ENCODE data around the gene SPATA2L. TPM values are rescaled to one million over a fixed set of nuclear protein-coding genes. Genes with fewer than 3 reads are reported as not detected.
"Not testable (repeated sequence)": the region's sequence is repeated elsewhere in the genome, so short reads cannot be mapped to it uniquely, and the experiment has no call there.

SPATA2L gene
- total RNA-seq, 2 donors from 2014 or later: 19.0 to 24.1 TPM

DNA sequence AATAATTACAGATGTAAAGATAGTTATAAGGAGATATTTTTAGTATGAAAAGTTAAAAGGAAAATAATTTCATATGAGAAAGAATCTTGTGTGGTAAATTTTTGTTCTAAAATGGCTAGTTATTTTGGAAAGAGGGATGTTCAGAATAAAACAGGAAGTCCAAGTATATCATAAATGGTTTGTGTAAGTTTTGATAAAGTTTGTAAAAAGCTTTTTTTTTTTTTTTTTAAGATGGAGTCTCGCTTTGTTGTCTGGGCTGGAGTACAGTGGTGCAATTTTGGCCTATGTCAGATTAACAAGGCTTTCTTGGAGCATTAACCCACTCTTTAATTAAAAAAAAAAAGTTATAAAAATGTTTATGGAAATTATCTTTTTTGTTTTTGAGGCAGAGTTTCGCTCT, 23.2 kb downstream of the SPATA2L start:
- ATAC-seq (ENCODE audit: insufficient number of reproducible peaks, low FRiP score, low read depth) (no peak), DNase-seq (ENCODE audit: low spot score) (no peak)
- TF ChIP-seq, protein P1, sequence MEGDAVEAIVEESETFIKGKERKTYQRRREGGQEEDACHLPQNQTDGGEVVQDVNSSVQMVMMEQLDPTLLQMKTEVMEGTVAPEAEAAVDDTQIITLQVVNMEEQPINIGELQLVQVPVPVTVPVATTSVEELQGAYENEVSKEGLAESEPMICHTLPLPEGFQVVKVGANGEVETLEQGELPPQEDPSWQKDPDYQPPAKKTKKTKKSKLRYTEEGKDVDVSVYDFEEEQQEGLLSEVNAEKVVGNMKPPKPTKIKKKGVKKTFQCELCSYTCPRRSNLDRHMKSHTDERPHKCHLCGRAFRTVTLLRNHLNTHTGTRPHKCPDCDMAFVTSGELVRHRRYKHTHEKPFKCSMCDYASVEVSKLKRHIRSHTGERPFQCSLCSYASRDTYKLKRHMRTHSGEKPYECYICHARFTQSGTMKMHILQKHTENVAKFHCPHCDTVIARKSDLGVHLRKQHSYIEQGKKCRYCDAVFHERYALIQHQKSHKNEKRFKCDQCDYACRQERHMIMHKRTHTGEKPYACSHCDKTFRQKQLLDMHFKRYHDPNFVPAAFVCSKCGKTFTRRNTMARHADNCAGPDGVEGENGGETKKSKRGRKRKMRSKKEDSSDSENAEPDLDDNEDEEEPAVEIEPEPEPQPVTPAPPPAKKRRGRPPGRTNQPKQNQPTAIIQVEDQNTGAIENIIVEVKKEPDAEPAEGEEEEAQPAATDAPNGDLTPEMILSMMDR (IDR thresholded peaks at IDR 0.05): no peak

DNA sequence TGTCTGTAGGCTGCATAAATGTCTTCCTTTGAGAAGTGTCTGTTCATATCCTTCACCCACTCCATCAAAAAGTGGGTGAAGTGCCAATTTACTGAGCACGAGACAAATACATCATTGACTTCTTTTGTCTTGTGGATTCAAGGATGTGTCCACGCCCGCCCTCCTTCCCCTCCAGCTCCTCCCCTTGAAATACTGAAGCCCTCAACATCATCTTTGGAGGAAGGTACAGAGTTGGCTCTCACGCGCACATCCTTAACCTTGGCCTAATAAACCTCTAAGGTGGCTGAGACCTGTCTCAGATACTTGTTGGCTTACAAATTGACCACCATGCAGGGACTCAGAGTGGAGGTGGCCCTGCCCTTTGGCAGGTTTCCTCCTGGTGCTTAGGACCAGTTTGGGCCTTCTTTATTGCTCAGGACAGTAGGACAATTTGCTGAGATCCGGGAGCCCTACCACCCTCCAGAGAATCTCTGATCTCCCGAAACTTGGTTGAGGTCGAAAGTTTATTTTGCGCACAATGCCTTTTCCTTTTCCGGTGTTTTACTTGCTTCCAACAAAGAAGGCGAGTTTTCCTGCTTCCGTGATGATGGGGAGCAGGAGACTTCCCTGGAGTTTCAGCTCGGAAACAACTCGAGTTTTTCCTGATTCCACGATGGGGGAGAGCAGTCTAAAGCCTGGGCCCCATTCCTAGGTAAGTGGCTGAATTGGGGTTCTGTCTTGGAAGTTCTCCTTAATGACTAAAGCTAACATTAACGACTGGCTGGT, 29.1 kb downstream of the SPATA2L start:
- Histone ChIP-seq H3K4me3 (no peak overlapping the region), H3K27ac (no peak overlapping the region), H3K36me3 (no peaks in the 10 kb centered on the region), H3K4me1 (ENCODE audit: control insufficient read depth in 1 of 2, low read depth in 2 of 2) (no peaks in the 10 kb centered on the region), H3K27me3 (replicated peaks; ENCODE audit: insufficient read depth) (no peaks in the 10 kb centered on the region), H3K9me3 (no peaks in the 10 kb centered on the region)
- DNase-seq (ENCODE audit: low spot score) (no peak), ATAC-seq (ENCODE audit: insufficient number of reproducible peaks, low FRiP score, low read depth) (no peak)
- TF ChIP-seq, protein P1 (IDR thresholded peaks at IDR 0.05): no peak

More for the DNA sequence above, 23.2 kb downstream of the SPATA2L start:
- H3K9me3 ChIP-seq: no peaks in the 10 kb centered on the region
- no peaks in the 10 kb centered on the region for H3K4me1 ChIP-seq (ENCODE audit: control insufficient read depth in 1 of 2, low read depth in 2 of 2)
- H3K27ac ChIP-seq: no peak overlapping the region
- H3K36me3 ChIP-seq: no peaks in the 10 kb centered on the region
- no peaks in the 10 kb centered on the region for H3K27me3 ChIP-seq (replicated peaks; ENCODE audit: insufficient read depth)
- H3K4me3 ChIP-seq: no peak overlapping the region

DNA sequence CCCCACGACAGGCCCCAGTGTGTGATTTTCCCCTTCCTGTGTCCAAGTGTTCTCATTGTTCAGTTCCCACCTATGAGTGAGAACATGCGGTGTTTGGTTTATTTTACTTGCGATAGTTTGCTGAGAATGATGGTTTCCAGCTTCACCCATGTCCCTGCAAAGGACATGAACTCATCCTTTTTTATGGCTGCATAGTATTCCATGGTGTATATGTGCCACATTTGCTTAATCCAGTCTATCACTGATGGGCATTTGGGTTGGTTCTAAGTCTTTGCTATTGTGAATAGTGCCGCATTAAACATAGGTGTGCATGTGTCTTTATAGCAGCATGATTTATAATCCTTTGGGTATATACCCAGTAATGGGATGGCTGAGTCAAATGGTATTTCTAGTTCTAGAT, 29.9 kb downstream of the SPATA2L start:
- H3K27me3 ChIP-seq (replicated peaks; ENCODE audit: insufficient read depth); H3K27ac ChIP-seq; DNase-seq (ENCODE audit: low spot score); H3K36me3 ChIP-seq; H3K4me3 ChIP-seq; H3K4me1 ChIP-seq (ENCODE audit: control insufficient read depth in 1 of 2, low read depth in 2 of 2); ATAC-seq (ENCODE audit: insufficient number of reproducible peaks, low FRiP score, low read depth); H3K9me3 ChIP-seq: not testable (repeated sequence)

DNA sequence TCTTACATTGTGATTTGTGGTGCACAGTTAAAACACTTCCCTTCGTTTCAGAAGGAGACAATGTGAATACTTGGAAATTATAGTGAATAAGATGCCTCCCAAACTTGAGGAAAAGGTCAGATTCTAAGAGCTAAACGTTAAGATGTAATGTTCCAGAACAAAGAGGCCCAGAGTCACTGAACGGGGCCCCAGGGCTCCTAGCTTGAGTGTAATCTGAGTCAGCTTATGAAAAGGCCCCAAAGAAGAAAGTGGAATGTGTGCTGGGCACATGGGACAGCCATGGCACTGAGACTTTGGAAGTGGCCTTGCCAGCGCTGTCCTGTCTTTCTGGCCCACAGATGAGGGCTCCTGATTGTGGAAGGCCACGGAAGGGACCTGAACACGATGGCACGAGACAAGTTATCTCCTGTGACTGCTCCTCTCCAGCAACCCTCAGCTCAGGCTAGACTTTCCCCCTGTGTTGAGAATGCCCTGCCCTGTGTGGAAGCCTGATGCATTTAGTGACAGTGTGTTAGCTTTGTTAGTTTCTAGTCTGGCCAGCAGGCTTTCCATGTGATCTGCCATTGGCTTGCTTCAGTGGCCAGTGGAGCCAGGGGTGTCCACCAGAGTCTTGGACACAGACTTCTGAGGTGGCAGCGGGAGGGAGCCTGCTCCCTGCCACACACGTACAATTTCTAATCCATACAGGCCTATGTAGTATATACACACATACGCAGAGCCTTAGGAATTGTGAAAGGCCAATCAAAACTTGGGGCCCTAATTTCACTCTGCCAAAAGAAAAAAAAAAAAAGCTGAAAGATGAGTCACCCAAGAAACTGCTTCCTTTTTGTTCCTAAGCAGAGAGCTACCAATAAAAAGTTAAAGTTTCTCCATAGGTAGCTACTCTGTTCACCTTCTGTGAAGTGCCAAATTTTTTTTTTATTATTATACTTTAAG, 30.7 kb downstream of the SPATA2L start:
- Histone ChIP-seq H3K4me3 (no peak overlapping the region), H3K36me3 (no peaks in the 10 kb centered on the region), H3K27me3 (replicated peaks; ENCODE audit: insufficient read depth) (no peaks in the 10 kb centered on the region), H3K9me3 (no peaks in the 10 kb centered on the region), H3K27ac (no peak overlapping the region), H3K4me1 (ENCODE audit: control insufficient read depth in 1 of 2, low read depth in 2 of 2) (no peaks in the 10 kb centered on the region)
- ATAC-seq (ENCODE audit: insufficient number of reproducible peaks, low FRiP score, low read depth): no peak
- no peak for DNase-seq (ENCODE audit: low spot score)
- TF ChIP-seq, protein P1 (IDR thresholded peaks at IDR 0.05): no peak

DNA sequence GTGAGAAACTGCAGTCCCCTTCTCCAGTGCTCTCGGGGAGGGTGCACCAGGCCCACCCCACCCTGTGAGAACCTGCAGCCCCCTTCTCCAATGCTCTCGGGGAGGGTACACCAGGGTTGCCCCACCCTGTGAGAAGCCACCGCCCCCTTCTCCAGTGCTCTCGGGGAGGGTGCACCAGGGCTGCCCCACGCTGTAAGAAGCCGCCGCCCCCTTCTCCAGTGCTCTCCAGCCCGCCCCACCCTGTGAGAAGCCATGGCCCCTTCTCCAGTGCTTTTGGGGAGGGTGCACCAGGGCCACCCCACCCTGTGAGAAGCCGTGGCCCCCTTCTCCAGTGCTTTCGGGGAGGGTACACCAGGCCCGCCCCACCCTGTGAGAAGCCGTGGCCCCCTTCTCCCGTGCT, 31.8 kb downstream of the SPATA2L start:
- DNase-seq (ENCODE audit: low spot score) (no peak), ATAC-seq (ENCODE audit: insufficient number of reproducible peaks, low FRiP score, low read depth) (no peak)
- no peaks in the 10 kb centered on the region for H3K36me3 ChIP-seq
- TF ChIP-seq, protein P1 (IDR thresholded peaks at IDR 0.05): no peak
- H3K27me3 ChIP-seq (replicated peaks; ENCODE audit: insufficient read depth): no peaks in the 10 kb centered on the region
- H3K27ac ChIP-seq: no peak overlapping the region
- no peak overlapping the region for H3K4me3 ChIP-seq
- H3K4me1 ChIP-seq (ENCODE audit: control insufficient read depth in 1 of 2, low read depth in 2 of 2): no peaks in the 10 kb centered on the region
- no peaks in the 10 kb centered on the region for H3K9me3 ChIP-seq
